ENCODE measurements around the gene SLC39A10. TPM values are rescaled to one million over a fixed set of nuclear protein-coding genes. Genes with fewer than 3 reads are reported as not detected.

Gene SLC39A10
- polyA plus RNA-seq, 3 donors, result 1.9 to 4.8 (median 3.4) TPM

GRCh38 chr2:195697681-195698220, 40.7 kb downstream of the SLC39A10 start:
- 79 to 93% (median 92%) methylated on average over 3 of the region's 3 CpGs for WGBS, 3 donors
- H3K27ac ChIP-seq (ENCODE audit: low read depth, low read length), result no peak overlapping the region

GRCh38 chr2:195700480-195700879, 43.5 kb downstream of the SLC39A10 start:
- WGBS, 3 donors, result 65 to 91% (median 88%) methylated on average over 3 of the region's 3 CpGs
- no peak overlapping the region for H3K27ac ChIP-seq (ENCODE audit: low read depth, low read length)

- WGBS, 3 donors, result 82 to 89% (median 87%) methylated on average over 5 of the region's 5 CpGs
- H3K27ac ChIP-seq (ENCODE audit: low read depth, low read length), result no peak overlapping the region
These were observed 49.3 kb downstream of the SLC39A10 start for GRCh38 chr2:195706161-195706900.

- H3K27ac ChIP-seq (ENCODE audit: low read depth, low read length), result no peak overlapping the region
- 81 to 94% (median 93%) methylated on average over 2 of the region's 2 CpGs for WGBS, 3 donors
These were observed 53.1 kb downstream of the SLC39A10 start for GRCh38 chr2:195709901-195710806.

GRCh38 chr2:195711478-195711877, 54.5 kb downstream of the SLC39A10 start:
- no peak overlapping the region for H3K27ac ChIP-seq (ENCODE audit: low read depth, low read length)

- WGBS, 3 donors, result 93 to 98% (median 97%) methylated on average over 4 of the region's 4 CpGs
- H3K27ac ChIP-seq (ENCODE audit: low read depth, low read length), result no peak overlapping the region
These were observed 59.4 kb downstream of the SLC39A10 start for GRCh38 chr2:195716466-195716865.

GRCh38 chr2:195721042-195721441, 64.0 kb downstream of the SLC39A10 start:
- whole genome bisulfite sequencing, 3 donors, result 94 to 100% (median 97%) methylated on average over 2 of the region's 2 CpGs
- no peak overlapping the region for H3K27ac ChIP-seq (ENCODE audit: low read depth, low read length)

- WGBS, 3 donors, result 92 to 100% (median 96%) methylated on average over 1 of the region's 1 CpG
- H3K27ac ChIP-seq (ENCODE audit: low read depth, low read length), result no peak overlapping the region
These were observed 65.0 kb downstream of the SLC39A10 start for GRCh38 chr2:195722075-195722474.

- no peak overlapping the region for H3K27ac ChIP-seq (ENCODE audit: low read depth, low read length)
- 96 to 98% (median 97%) methylated on average over 4 of the region's 4 CpGs for WGBS, 3 donors
These were observed 70.1 kb downstream of the SLC39A10 start for GRCh38 chr2:195727106-195727505.

GRCh38 chr2:195730912-195731311, 73.9 kb downstream of the SLC39A10 start:
- WGBS, 3 donors, result 88 to 98% (median 93%) methylated on average over 3 of the region's 3 CpGs
- H3K27ac ChIP-seq (ENCODE audit: low read depth, low read length), result no peak overlapping the region

- WGBS, 3 donors, result 86 to 90% (median 90%) methylated on average over 1 of the region's 1 CpG
- no peak overlapping the region for H3K27ac ChIP-seq (ENCODE audit: low read depth, low read length)
These were observed 75.5 kb downstream of the SLC39A10 start for GRCh38 chr2:195732574-195732973.

GRCh38 chr2:195733831-195734230, 76.8 kb downstream of the SLC39A10 start:
- no peak overlapping the region for H3K27ac ChIP-seq (ENCODE audit: low read depth, low read length)

- H3K27ac ChIP-seq (ENCODE audit: low read depth, low read length), result no peak overlapping the region
- WGBS, 3 donors, result 89 to 95% (median 92%) methylated on average over 6 of the region's 6 CpGs
These were observed 77.4 kb downstream of the SLC39A10 start for GRCh38 chr2:195734395-195734794.

GRCh38 chr2:195734931-195735330, 77.9 kb downstream of the SLC39A10 start:
- WGBS, 3 donors, result 93 to 95% (median 94%) methylated on average over 2 of the region's 2 CpGs
- H3K27ac ChIP-seq (ENCODE audit: low read depth, low read length), result no peak overlapping the region

GRCh38 chr2:195735347-195735746, 78.3 kb downstream of the SLC39A10 start:
- 94 to 96% (median 96%) methylated on average over 1 of the region's 1 CpG for WGBS, 3 donors
- no peak overlapping the region for H3K27ac ChIP-seq (ENCODE audit: low read depth, low read length)

- 84 to 91% (median 91%) methylated on average over 5 of the region's 5 CpGs for WGBS, 3 donors
- H3K27ac ChIP-seq (ENCODE audit: low read depth, low read length), result no peak overlapping the region
These were observed 80.7 kb downstream of the SLC39A10 start for GRCh38 chr2:195737511-195738325.

- H3K27ac ChIP-seq (ENCODE audit: low read depth, low read length), result no peak overlapping the region
- WGBS, 3 donors, result 93 to 100% (median 97%) methylated on average over 1 of the region's 1 CpG
These were observed 84.2 kb downstream of the SLC39A10 start for GRCh38 chr2:195741191-195741590.

GRCh38 chr2:195756218-195756942, 99.4 kb downstream of the SLC39A10 start:
- WGBS, 3 donors, result 72 to 84% (median 79%) methylated on average over 7 of the region's 7 CpGs

More at GRCh38 chr2:195756218-195756942, 99.4 kb downstream of the SLC39A10 start:
- H3K27ac ChIP-seq (ENCODE audit: low read depth, low read length), result no peak overlapping the region
